HepG2 (cell line): ENCODE results near the gene UPK1A. TPM values are rescaled to one million over a fixed set of nuclear protein-coding genes. Genes with fewer than 3 reads are reported as not detected.

ENCODE experiments used
- AFF4 ChIP-seq: sonication (generic); formaldehyde crosslinking; IDR thresholded peaks from 2 replicates; pipeline ENCODE4 v1.4.0; 2020; ENCODE audit warnings: missing genetic modification reagents
- ATF7-NPFF ChIP-seq: sonication (generic); formaldehyde crosslinking; IDR thresholded peaks from 2 replicates; pipeline ENCODE4 v1.8.1; 2023; ENCODE audit warnings: mild to moderate bottlenecking, low read depth, missing genetic modification reagents, moderate library complexity
- GABPB1 ChIP-seq: IDR thresholded peaks from 2 replicates; pipeline ENCODE4 v1.6.1; 2016; ENCODE audit warnings: mild to moderate bottlenecking, missing genetic modification reagents, moderate library complexity, missing compliant biosample characterization
- NFATC3 ChIP-seq: sonication (generic); formaldehyde crosslinking; IDR thresholded peaks from 2 replicates; pipeline ENCODE4 v1.5.1; 2020; ENCODE audit warnings: mild to moderate bottlenecking, missing genetic modification reagents
- SMYD3 ChIP-seq: sonication (generic); formaldehyde crosslinking; IDR thresholded peaks from 2 replicates; pipeline ENCODE4 v1.8.1; 2023; ENCODE audit warnings: mild to moderate bottlenecking, missing genetic modification reagents
- SP5 ChIP-seq: IDR thresholded peaks from 2 replicates; pipeline ENCODE4 v1.6.1; 2016; ENCODE audit warnings: low read depth, borderline replicate concordance
- TEAD3 ChIP-seq: optimal IDR thresholded peaks from 2 replicates; pipeline ENCODE3; 2016; ENCODE audit warnings: borderline replicate concordance
- ZBTB2 ChIP-seq: sonication (generic); formaldehyde crosslinking; IDR thresholded peaks from 2 replicates; pipeline ENCODE4 v1.8.0; 2022; ENCODE audit warnings: low read depth, missing genetic modification reagents
- ZNF143 ChIP-seq: sonication (generic); formaldehyde crosslinking; IDR thresholded peaks from 2 replicates; pipeline ENCODE4 v1.4.0; 2020; ENCODE audit warnings: missing genetic modification reagents
- ZNF20 ChIP-seq: sonication (generic); formaldehyde crosslinking; IDR thresholded peaks from 2 replicates; pipeline ENCODE4 v1.4.0; 2020; ENCODE audit warnings: mild to moderate bottlenecking, moderate library complexity, missing genetic modification reagents
- ZNF557 ChIP-seq: sonication (generic); formaldehyde crosslinking; IDR thresholded peaks from 2 replicates; pipeline ENCODE4 v1.4.0; 2020; ENCODE audit warnings: missing genetic modification reagents
- ZNF660 ChIP-seq: sonication (generic); formaldehyde crosslinking; IDR thresholded peaks from 2 replicates; pipeline ENCODE4 v1.5.1; 2020; ENCODE audit warnings: mild to moderate bottlenecking, low read depth, missing genetic modification reagents, borderline replicate concordance
- ZNF687 ChIP-seq: sonication (generic); formaldehyde crosslinking; IDR thresholded peaks from 2 replicates; pipeline ENCODE4 v1.5.1; 2020; ENCODE audit warnings: mild to moderate bottlenecking, missing genetic modification reagents, moderate library complexity
- ZNF691 ChIP-seq: sonication (generic); formaldehyde crosslinking; IDR thresholded peaks from 2 replicates; pipeline ENCODE4 v1.4.0; 2020; ENCODE audit warnings: missing genetic modification reagents, low read depth, mild to moderate bottlenecking, borderline replicate concordance
- ZNF761 ChIP-seq: sonication (generic); formaldehyde crosslinking; conservative IDR thresholded peaks from 2 replicates; pipeline ENCODE4 v1.4.0; 2020; ENCODE audit warnings: mild to moderate bottlenecking, missing genetic modification reagents
- ZNF777 ChIP-seq: sonication (generic); formaldehyde crosslinking; IDR thresholded peaks from 2 replicates; pipeline ENCODE4 v1.4.0; 2020; ENCODE audit warnings: missing genetic modification reagents
- ZSCAN30 ChIP-seq: sonication (generic); formaldehyde crosslinking; IDR thresholded peaks from 2 replicates; pipeline ENCODE4 v1.5.0; 2020; ENCODE audit warnings: mild to moderate bottlenecking, missing genetic modification reagents
- polyA plus RNA-seq, 8 experiments: library from polyadenylated mRNA; depleted of rRNA in 3 of 8; stranded (reverse) in 7 of 8; unstranded in 1 of 8; fragments of >200 nt; fragmentation: Illumina TruSeq in 4 of 8; extraction: Trizol in 4 of 8; gene quantifications; 2 replicates each; pipeline versions ENCODE4 v1.2.1 to v1.2.3, GENCODE V29; 2011 to 2016; ENCODE audit warnings: low read depth in 4 of 8, missing spikeins in 1 of 8, mixed read lengths in 1 of 8; ENCODE audit not compliant: insufficient read depth in 1 of 8
- total RNA-seq, 5 experiments: library from RNA; depleted of rRNA; stranded (reverse); fragments of >200 nt; fragmentation: Illumina TruSeq; extraction: Trizol; gene quantifications; 2 replicates each; pipeline ENCODE4 v1.2.3, GENCODE V29; 2016; ENCODE audit warnings: low read depth in 1 of 5

Gene UPK1A
- total and polyA plus RNA-seq, 2 of the 13 experiments (the other 11 are each of a cell fraction or from before 2014, with no cell fraction given): 2.9 TPM; not detected in 1

- TF ChIP-seq ZNF687 (CRISPR knock-in tag) (peak; percentile 68; the same call in 1 of the 2 replicates), AFF4 (CRISPR knock-in tag) (no peak), ZNF143 (CRISPR knock-in tag) (no peak), SP5 (CRISPR knock-in tag) (peak; percentile 37; the same call in 1 of the 2 replicates), SMYD3 (CRISPR knock-in tag) (no peak), NFATC3 (CRISPR knock-in tag) (no peak), ATF7-NPFF (no peak), ZBTB2 (no peak), ZNF691 (CRISPR knock-in tag) (0 out of 2 replicates have a peak, but pooled peaks have one; percentile 17), ZNF777 (CRISPR knock-in tag) (no peak), GABPB1 (CRISPR knock-in tag) (peak; percentile 92), ZNF20 (CRISPR knock-in tag) (no peak), ZNF761 (CRISPR knock-in tag) (no peak), ZNF660 (no peak), ZSCAN30 (CRISPR knock-in tag) (no peak), ZNF557 (CRISPR knock-in tag) (no peak), TEAD3 (CRISPR knock-in tag) (peak; percentile 6)
Observed at GRCh38 chr19:35648017-35648961, 18.0 kb upstream of the UPK1A start, which contains the start of gene COX6B1 (continued).
